NCI-H2081 (cell line): ENCODE data around the gene ZNF536.
"Not testable (repeated sequence)": the region's sequence is repeated elsewhere in the genome, so short reads cannot be mapped to it uniquely, and the experiment has no call there.

Experiments
- DNase-seq, 2 experiments: peaks; one replicate each; lab custom pipeline; 2025; lab: John Stamatoyannopoulos, UW

The ZNF536 gene

DNA sequence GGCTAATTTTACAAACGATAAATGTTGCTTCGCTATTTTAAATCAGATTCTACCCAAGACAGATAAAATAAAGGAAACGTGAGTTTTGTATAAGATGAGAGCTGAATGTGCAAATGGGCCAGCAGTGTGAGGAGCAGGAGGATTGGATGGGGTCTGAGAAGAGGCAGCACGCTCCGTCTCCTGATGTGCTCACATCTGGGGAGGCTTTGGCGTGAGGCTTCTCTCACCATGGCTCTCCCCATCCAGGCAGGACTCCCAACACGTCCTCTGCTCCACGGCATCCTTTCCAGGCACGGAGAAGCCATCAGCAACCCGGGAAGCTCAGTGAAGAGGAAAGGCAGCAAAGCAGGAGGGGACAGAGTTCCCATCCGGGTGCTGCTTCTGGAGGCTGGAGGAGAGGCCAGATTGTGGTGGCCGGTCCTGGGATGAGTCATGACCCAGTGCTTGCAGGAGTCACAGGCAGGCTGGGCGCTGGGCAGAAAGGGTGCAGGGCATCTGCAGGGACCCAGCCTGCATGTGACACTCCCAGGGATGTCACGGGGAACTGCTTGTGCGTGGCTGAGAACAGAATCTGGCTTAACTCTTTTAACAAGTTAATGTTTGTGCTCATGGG, 47.5 kb downstream of the ZNF536 start:
- no peak for DNase-seq

DNA sequence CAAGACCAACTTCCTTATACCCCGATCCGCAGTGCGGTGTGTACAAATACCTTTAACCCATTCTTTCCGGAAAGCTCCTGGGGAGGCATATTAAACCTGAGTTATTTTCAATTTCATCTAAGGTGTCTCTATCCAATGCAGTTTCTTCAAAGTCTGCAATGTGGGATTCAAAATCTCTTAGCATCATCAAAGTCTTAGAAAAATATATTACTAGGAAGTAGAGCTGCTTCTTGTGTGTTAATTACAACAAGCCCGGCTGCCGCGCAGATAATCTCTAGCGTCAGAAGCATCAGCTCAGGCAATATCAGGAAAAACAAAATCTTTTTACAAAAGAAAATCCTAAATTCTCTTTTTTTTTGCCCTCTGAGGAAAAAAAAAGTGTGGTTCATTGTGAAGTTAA, 48.1 kb downstream of the ZNF536 start:
- no peak for DNase-seq

DNA sequence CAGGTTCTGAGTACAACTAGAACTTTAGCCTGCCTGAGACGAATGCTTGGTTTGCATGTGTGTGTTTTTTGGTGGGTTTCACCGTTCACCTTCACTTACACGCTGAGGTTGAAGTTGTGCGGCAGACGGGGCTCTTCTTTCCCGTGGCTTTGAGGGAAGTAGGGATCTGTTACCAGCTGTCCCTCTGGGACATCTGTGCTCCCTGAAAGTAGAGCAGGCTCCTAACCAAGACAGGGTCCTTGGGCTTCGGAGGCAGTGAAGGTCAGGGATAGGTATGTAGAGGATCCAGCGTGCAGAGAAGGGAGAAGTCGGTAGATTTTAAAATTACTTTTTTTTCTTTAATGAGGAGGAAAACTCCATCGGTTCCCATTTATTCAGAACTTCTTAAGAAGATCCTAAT, 48.7 kb downstream of the ZNF536 start:
- DNase-seq, result no peak

DNA sequence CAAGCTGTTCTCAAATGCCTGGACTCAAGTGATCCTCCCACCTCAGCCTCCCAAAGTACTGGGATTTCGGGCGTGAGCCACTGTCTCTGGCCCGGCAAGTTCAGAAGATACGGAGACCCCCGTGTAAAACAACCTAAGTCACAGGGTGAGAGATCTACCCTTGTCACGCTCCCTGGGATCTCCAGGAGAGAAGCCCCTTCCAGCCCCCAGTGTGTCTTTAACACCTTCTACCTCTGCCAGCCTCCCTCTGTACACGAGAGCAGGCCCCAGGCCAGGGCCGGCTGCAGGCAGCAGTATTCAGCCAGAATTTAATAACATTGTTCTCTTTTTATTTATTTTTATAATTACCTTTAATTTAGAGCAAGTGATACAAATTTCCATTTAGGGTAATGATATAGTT, 49.4 kb downstream of the ZNF536 start:
- no peak for DNase-seq

DNA sequence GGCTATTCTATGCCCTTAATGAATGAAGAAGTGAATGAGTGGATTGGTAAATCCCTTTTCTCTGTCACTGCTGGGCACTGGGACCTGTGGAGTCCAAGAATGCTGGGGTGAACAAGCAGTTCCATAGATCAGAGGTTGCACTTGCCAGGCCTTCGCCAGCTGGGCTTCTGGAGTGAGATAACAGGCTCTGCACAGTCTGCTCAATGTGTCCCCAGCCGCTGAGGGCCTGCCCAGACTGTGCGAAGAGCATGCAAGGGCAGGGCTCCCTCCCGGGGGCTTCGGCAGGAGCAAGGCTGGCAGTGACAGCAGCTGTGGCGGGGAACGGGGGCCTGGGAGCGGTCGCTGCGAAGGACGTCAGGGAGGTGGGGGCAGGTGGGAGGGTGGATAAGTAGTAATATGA, 51.3 kb downstream of the ZNF536 start:
- no peak for DNase-seq

DNA sequence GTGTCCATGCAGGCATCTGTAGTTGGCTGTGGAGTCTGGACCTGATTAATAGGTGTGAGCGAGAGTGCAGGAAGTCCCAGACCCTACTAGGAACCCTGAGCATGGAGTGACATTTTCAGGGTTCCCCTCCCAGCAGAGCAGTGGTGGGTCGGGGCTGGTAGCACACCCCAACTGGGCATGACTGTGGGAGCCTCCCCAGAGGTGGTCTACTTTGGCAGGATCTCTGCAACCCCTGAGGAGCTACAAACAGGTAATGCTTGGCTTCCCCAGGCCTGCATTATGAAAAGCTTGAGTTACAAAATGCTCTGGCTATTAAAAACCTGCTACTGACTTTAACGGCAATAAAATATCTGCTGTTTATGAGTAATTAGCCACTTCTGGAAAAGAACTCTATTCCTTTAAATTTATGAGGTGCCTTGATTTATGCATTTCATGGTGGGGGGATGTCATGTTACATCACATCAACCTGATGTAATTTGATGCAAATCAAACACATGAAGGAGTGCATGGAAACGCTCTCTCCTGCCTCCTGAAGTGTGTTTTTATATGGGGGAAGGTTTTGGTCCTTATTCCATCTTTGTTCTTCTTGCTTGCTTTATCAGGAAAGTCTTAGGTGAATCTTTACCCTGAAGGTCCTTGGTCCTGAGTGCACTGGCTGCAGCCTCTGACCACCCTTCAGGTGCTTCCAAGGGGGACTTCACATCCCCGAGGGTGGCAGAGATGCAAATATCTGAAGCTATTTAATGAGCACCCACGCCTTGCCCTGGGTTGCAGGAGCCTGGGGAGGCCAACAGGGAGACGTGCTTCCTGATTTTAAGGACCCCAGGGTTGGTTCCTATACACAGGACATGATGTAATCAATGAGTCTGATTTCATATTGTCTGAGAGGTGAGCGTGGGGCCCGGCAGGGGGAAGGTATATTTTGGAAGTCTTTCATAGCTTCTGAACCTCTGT, 54.0 kb downstream of the ZNF536 start:
- no peak for DNase-seq

DNA sequence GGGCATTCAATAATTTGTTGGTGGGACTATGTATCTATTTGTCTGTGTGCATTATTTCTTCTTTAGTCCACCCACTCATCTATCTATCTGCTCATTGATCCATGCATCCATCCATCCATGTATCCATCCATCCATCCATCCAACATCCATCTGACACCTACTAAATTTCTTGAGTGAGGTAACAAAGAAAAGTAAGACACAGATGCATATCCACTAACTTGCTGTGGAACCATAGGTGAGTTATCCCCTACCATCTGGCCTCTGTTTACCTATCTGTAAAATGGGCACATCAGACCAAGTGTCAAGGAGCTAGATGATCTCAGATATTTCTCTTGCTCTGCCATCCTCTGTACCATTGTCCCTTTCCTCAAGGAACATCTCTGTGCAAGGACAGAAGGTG, 54.7 kb downstream of the ZNF536 start:
- DNase-seq, result no peak

DNA sequence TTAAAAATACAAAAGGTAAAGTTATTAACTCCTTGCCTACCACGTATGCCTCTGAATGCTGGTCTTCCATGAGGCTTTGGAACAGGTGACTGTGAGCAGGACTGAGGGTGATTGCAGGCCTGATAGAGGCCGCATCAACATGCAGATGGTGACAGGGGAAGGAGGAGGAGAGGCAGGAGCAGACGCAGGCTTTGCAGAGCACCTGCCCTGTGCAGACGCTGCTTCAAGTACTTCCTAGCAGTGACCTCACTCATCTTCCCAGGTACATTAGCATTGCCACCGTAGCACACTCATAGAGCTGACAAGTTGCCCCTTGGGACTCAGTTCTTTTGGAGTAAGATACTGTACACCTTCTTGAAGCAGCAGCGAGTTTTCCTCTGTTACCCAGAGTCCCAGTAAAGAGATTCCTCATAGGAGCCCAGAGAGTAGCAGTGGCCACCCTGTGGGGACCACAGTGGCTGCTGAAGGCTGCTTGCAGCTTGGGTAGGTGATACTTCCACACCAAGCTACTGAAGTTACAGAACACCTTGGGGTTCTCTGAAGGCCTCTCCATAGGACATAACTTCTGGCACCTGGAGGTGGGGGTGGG, 56.0 kb downstream of the ZNF536 start:
- no peak for DNase-seq

DNA sequence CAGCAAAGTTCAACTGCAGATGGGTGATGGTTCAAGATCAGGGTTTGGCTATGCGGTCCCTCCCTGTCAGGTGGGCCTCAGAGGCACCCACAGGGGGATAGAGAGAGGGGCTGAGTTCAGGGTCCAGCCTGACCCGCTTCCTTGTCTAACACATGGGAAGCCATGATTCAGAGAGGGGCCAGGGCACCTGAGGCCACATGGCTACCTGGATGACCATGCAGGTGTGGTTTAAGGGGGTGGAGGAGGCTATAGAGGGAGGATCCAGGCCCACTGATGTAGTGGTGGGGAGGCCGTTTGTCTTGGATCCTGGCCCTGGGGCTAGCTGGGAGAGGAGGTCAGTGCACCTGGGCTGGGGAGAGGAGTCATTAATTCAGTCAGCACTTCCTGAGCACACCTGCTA, 56.7 kb downstream of the ZNF536 start:
- DNase-seq, result no peak

DNA sequence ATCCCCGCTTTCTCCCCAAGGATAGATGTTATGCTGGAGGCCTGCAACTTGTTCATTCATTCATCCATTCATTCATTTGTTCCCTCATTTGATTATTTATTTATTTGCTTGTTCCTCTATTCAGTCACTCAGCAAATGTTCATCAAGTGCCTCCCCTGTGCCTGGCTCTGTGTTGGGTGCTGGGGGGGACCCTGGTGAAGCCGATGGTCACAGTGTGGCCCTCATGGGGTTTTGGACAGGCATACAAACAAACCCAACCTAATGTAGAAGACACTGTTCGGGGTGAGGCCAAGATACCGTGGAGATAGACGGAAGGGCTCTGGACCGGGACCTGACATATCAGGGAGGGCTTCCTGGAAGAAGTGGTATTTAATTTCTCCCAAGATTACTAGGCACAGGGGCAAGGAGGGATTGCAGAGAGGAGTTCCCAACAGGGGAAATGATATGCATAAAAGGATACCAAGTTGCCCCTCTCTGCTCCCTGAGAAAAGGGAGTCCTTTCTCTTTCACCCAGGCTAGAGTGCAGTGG, 58.1 kb downstream of the ZNF536 start:
- no peak for DNase-seq

DNA sequence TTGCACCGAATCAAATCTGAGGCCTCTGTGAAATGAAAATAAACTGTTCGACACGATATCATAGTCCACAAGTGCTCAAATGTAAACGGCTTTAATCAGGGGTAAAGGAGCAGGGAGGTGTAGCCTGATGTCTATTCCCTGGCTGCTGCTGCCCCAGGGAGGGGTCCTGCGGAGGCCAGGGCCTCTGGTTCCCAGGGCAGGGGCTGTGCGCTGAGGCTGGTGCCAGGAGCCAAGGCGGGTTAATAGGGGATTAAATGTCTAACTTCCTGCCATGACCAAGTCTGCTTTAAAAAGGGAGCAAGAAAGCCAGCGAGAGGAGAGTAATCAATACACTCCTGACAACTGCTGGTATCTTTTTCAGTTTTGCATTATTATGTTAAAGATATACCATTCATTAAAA, 59.4 kb downstream of the ZNF536 start:
- DNase-seq, result no peak

DNA sequence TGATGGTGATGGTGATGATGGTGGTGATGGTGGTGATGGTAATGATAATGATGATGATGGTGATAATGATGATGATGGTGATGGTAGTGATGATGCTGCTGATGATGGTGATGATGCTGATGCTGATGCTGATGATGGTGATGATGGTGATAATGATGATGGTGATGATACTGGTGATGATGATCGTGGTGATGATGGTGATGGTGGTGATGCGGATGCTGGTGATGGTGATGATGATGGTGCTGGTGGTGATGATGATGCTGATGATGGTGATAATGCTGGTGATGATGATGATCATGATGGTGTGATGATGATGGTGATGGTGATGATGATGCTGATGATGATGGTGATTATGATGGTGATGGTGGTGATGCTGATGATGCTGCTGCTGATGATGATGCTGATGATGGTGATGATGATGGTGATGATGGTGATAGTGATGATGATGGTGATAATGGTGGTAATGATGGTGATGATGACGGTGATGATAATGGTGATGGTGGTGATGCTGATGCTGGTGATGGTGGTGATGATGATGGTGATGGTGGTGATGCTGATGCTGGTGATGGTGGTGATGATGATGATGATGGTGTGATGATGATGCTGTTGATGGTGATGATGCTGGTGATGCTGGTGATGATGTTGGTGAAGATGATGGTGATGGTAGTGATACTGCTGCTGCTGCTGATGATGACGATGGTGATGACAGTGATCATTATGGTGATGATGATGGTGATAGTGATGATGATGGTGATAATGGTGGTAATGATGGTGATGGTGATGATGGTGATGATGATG, 62.8 kb downstream of the ZNF536 start:
- DNase-seq, result no peak

DNA sequence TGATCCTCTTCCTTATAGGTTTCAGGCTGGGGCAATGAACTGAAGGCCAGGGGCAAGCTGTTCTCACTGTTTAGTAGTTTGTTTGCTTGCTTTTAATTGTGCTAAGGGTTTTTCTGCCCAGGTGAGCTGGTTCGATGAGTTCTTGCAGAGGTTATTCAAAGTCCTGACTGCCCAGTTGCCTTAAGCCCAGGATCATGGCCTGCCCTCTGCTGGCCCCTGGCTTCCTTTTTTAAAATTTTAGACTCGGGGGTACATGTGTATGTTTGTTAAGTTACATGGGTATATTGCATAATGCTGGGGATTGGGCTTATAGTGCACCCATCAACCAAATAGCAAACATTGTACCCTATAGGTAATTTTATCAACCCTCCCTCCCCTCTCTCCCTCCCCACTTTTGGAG, 65.7 kb downstream of the ZNF536 start:
- no peak for DNase-seq

DNA sequence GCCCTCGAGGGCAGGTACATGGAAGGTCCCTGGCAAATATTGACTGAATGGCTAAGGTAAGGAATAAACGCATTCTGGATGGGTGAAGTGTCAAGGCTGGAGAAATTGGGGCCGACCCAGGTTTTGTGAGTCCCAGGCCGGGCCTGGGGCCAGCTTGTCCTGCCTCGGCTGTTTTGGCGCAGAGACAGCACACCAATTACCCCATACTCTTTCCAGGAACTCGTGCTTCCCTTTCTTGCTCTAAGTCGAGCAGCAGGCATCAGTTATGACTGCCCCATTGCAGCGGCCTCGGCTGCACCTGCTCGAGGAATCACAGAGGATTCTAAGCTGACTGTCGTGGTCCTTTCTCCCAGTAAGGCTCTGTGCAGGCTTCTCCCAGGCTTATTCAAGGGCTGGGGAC, 67.1 kb downstream of the ZNF536 start:
- no peak for DNase-seq

DNA sequence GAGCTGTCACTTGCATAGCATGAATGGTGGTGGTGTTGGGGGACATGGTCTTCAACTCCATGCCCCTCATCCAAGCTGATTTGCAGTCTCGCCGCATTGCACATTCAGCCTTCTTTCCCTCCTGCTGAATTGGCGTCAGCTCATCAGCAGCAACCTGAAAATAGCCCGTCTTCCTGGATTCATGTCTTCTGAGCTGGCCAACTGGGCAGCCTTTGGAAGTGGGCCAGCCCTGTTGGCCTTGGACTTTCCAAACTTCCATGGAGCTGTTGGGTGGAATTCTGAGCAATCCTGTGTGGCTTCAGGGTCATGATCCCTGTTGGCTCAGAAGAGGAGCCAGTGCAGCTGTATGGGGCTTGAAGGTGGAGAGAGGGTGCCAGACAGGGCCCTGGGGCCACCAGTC, 68.8 kb downstream of the ZNF536 start:
- DNase-seq, result no peak

DNA sequence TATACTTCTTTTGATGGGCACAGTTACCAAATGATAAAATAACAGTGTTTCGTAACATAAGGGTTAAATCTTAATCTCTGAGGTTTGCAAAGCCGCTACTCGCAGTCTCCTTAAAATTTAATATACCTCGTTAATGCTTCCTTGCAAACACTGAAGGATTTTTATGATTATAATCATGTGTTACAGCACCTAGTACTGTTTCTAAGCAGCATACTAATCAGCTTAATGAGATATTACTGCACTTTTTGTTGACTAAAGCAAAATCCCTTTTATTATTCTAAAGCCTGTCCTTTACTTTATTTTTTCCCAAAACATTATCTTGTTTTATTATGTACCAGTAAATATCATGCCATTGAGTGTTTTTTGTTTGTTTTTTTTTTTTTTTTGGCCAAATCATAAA, 70.5 kb downstream of the ZNF536 start:
- DNase-seq, result no peak

DNA sequence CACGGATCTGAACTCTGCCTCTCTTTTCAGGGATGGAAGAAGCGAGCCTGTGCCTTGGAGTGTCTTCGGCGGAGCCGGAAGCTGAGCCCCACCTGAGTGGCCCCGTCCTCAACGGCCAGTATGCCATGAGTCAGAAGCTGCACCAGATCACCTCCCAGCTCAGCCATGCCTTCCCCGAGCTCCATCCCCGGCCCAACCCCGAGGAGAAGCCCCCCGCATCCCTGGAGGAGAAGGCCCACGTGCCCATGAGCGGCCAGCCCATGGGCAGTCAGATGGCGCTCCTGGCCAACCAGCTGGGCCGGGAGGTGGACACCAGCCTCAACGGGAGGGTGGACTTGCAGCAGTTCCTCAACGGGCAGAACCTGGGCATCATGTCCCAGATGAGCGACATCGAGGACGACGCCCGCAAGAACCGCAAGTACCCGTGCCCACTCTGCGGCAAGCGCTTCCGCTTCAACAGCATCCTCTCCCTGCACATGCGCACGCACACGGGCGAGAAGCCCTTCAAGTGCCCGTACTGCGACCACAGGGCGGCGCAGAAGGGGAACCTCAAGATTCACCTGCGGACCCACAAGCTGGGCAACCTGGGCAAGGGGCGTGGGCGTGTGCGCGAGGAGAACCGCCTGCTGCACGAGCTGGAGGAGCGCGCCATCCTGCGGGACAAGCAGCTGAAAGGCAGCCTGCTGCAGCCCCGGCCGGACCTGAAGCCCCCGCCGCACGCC, 71.5 kb downstream of the ZNF536 start:
- DNase-seq, result no peak

DNA sequence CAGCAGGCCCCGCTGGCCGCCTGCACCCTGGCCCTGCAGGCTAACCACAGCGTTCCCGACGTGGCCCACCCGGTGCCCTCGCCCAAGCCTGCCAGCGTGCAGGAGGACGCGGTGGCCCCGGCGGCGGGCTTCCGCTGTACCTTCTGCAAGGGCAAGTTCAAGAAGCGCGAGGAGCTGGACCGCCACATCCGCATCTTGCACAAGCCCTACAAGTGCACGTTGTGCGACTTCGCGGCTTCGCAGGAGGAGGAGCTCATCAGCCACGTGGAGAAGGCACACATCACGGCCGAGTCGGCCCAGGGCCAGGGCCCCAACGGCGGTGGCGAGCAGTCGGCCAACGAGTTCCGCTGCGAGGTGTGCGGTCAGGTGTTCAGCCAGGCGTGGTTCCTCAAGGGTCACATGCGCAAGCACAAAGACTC, 72.1 kb downstream of the ZNF536 start:
- DNase-seq, result no peak

DNA sequence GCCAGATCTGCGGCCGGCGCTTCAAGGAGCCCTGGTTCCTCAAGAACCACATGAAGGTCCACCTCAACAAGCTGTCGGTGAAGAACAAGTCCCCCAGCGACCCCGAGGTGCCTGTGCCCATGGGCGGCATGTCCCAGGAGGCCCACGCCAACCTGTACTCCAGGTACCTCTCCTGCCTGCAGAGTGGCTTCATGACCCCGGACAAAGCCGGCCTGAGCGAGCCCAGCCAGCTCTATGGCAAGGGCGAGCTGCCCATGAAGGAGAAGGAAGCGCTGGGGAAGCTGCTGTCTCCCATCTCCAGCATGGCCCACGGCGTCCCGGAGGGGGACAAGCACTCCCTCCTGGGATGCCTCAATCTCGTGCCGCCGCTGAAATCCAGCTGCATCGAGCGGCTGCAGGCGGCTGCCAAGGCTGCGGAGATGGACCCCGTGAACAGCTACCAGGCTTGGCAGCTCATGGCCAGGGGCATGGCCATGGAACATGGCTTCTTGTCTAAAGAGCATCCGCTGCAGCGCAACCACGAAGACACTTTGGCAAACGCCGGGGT, 72.6 kb downstream of the ZNF536 start:
- no peak for DNase-seq

DNA sequence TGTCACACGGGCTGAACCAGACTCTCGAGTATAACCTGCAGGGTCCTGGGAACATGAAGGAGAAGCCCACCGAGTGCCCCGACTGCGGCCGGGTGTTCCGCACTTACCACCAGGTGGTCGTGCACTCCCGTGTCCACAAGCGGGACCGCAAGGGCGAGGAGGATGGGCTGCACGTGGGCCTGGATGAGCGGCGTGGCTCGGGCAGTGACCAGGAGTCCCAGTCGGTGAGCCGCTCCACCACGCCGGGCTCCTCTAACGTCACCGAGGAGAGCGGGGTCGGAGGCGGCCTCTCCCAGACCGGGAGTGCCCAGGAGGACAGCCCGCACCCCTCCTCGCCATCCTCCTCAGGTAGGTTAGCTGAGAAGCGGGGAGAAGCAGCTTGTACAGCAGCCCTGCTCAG, 73.2 kb downstream of the ZNF536 start:
- no peak for DNase-seq

DNA sequence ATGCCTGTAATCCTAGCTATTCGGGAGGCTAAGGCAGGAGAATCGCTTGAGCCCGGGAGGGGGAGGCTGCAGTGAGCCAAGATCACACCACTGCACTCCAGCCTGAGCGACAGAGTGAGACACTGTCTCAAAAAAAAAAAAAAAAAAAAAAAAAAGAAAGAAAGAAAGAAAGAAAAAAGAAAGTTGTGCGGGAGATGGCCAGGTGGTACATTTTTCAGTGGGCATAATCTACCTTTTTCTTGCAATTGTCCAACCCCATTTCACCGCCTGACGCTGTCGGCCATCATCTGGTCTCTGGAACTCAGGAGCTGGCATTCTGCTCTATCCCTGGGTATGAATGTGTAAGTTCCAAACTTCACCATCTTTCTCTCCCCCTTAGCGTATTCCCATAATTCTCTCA, 73.9 kb downstream of the ZNF536 start:
- DNase-seq, result not testable (repeated sequence)
